GM21360 (cell line): ENCODE results near the gene PDZD7.

Source experiments
- ATAC-seq: cut with Tn5 transposase; IDR thresholded peaks from one replicate; pipeline ENCODE4 v1.9.1; 2021; ENCODE audit warnings: mild to moderate bottlenecking, moderate library complexity; ENCODE audit not compliant: unreplicated experiment

PDZD7 gene

DNA sequence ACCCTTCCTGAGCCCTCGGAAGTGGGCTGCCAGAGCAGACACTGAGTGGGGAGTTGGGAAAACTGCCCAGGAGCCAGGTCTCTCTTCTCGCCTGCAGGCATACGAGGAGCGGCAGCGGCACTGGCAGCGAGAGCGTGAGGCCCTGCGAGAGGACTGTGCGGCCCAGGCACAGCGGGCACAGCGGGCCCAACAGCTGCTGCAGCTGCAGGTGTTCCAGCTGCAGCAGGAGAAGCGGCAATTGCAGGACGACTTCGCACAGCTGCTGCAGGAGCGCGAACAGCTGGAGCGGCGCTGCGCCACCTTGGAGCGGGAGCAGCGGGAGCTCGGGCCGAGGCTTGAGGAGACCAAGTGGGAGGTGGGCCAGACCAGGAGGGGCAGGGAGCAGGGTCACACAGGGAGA, 25.6 kb downstream of the PDZD7 start:
- no peak for ATAC-seq

DNA sequence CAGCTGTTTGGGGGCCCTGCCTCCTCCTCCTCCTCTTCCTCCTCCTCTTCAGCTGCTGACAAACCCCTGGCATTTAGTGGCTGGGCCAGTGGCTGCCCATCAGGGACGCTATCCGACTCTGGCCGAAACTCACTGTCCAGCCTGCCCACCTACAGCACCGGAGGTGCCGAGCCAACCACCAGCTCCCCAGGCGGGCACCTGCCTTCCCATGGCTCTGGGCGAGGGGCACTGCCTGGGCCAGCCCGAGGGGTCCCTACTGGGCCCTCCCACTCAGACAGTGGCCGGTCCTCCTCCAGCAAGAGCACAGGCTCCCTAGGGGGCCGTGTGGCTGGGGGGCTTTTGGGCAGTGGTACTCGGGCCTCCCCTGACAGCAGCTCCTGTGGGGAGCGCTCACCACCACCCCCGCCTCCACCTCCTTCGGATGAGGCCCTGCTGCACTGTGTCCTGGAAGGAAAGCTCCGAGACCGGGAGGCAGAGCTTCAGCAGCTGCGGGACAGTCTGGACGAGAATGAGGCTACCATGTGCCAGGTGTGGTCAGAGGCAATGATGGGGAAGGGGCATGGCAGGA, 27.2 kb downstream of the PDZD7 start:
- no peak for ATAC-seq

DNA sequence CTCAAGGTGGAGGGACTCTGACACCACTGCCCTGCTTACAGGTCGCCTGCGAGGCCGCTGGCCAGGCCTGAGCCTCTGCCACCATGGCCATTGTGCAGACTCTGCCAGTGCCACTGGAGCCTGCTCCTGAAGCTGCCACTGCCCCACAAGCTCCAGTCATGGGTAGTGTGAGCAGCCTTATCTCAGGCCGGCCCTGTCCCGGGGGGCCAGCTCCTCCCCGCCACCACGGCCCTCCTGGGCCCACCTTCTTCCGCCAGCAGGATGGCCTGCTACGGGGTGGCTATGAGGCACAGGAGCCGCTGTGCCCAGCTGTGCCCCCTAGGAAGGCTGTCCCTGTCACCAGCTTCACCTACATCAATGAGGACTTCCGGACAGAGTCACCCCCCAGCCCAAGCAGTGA, 28.5 kb downstream of the PDZD7 start:
- ATAC-seq, result no peak

DNA sequence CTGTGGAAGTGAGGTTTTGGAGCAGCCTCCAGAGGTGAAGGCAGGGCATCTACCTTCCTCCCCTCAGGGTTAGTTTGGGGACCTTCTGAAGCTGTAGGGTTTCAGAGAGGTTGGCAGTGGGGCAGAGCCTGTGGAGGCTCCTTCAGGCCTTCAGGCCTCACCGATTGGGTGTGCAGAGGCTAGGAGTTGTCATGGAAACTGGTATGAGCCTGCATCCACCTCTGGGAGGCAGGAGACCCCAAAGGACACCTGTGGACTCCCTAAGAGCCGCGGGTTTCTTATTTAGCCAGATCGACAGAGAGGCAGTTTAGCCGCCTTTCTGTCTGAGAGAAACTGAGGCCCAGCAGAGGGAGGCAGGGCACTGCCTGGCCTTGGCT, 29.3 kb downstream of the PDZD7 start:
- ATAC-seq, result no peak

DNA sequence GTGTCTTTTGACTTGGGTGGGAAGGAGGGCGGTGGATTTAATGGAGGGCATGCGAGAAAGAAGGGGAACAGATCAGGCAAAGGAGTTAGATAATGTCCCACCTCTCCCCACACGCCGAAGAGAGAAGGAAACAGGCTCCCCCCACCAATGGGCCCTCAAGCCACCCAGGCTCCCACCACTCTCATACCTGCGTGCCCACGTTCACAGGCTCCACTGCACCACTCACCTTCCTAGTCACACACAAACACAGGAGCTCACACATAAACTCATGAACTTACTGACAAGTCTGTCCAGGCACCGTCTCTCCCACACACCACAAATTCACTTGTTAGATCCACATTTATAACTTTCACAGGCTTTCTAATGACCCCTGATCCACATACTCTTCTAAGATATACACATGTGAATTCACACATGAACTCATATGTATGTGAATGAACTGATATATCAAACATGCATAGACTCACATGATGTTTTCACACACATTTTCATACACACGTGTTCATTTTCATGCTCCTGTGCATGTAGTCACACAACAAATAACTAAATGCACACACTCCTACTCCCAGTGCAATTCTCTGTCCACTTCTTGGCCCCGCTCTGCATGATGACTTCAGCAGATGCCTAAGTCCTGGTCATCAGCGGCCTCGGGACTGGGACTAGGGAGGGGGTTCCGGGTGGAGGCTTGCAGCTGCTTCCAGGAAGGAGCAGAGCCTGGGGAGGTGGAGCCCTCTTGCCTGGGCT, 29.8 kb downstream of the PDZD7 start:
- no peak for ATAC-seq

DNA sequence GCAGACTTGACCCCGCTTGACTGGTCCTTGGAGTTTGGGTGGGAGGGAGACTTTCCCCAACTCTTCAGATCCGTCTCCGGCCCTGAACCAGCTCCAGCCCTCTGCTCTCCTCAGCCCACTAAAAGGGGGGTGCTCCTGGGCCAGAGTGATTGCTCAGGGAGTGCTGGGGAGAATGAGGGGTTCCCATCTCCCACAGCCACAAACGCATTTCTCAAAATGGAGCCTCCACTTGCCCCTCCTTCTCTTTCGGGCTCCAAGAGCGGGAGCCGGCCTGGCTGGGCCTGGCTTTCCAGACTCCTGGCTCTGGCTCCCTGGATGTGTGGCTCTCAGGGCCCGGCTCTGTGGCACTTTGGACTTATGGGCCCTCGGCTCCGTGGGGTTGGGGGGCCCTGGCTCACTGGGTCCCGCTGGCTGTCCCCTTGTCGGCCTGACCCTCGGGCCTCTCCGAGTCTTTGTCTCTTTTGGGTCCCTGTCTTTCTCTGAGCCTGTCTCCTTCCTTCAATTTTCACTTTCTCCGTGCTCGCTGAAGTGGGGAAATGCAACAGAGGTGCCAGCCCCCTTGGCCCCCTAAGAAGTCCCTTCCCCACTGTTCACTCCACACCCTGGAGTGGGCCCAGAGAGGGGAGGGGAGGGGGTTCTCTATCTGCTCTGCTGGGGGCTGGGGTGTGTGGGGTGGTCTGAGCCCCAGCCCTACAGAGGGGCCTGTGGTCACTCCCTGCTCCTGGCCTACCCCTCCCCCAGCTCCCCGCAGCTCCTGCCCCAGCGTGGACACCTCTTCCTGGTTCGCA, 30.6 kb downstream of the PDZD7 start:
- no peak for ATAC-seq

DNA sequence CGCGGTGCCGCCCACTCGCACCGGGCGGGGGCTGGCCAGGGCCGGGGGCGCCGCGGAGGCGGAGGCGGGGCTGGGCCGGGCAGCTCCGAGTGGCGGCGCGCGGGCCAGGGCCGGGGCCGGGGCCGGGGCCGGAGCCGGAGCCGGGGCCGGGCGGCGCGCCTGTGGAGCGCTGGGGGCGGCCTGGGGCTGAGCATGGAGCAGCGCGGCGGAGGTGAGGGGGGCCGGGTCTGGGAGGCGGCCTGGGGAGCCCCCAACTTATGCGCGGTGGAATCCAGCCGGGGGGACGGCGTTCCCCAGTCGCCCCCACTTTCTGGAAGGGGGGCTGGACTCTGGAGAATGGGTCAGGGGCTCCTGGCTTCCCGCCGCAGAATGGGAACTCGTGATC, 31.2 kb downstream of the PDZD7 start, which contains the start of gene LZTS2:
Gene LZTS2 (plus strand): TSS at position 67 of the 385 bp plus-strand sequence. CDS start 2,731 bp downstream, outside the sequence.
- ATAC-seq, result no peak

DNA sequence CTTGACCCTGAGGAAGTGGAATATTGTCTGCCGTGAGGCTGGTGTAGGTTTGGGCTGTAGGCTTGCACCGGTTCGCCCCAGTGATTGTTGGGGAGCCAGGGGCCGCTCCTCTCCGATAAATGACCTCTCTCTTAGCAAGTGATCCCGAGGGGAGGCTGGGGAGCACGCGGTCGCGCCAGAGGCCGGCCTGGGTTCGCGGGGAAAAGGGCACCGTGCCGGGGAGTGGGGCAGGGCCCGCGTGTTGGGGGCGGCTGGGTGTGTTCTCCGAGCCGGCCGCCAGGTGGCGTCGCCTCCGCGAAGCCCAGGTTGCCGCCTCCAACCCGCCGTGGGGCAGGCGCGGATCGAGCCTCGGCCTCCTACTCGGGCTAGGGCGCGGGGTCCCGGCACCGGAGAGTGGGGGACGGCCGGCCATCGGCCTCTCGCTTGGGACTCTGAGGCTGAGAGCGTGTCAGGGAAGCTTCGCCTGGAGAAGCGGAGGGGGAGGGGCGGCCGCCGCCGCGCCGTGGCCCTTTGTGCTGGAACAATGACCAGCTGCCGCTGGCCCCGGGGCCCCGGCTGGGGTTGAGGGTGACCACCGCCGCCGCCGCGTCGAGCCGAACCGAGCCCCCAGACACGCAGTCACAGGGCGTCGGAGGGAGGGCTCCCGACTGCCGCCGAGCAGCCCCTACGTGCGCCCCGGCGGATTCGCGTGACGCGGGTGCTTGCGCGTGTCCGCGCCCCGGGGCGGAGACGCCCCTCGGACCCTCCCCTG, 31.8 kb downstream of the PDZD7 start:
- no peak for ATAC-seq

DNA sequence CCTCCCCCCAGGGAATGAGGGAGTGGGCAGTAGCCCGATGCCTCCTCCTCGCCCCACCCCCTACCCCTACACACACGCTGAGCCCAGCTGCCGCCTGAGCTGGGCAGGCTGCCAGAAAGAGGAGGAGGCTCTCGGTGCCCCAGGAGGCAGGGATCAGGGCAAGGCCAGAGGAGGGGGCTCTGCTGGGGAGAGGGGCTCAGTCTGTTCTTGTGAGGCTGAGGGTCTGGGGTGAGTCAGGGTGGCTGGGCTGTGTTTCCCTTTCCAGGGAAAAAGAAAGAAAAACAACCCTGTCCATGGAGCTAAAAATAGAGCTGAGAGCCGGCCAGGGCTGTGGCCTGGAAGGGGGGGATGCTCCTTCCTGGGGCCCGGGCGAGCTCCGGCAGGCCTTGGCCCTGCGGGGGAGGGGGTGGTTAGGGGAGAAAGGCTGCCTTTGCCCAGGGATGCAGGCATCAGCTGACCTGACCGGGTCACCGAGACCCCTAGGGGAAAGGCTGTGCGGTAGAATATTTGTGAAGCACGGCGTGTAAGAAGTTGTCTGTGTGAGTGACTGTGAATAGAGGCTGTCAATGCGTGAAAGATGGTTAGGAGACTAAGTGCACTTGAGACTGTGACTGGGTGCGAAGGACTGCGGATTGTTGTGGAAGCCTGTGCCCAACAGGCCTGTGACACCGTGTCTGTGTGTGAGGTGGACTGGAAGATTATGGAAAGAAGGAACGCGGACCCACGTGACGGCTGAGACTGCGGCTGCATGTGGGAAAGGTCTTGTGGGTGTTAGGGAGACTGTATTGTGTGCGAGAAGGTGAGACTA, 32.5 kb downstream of the PDZD7 start:
- ATAC-seq, result peak; percentile 19

DNA sequence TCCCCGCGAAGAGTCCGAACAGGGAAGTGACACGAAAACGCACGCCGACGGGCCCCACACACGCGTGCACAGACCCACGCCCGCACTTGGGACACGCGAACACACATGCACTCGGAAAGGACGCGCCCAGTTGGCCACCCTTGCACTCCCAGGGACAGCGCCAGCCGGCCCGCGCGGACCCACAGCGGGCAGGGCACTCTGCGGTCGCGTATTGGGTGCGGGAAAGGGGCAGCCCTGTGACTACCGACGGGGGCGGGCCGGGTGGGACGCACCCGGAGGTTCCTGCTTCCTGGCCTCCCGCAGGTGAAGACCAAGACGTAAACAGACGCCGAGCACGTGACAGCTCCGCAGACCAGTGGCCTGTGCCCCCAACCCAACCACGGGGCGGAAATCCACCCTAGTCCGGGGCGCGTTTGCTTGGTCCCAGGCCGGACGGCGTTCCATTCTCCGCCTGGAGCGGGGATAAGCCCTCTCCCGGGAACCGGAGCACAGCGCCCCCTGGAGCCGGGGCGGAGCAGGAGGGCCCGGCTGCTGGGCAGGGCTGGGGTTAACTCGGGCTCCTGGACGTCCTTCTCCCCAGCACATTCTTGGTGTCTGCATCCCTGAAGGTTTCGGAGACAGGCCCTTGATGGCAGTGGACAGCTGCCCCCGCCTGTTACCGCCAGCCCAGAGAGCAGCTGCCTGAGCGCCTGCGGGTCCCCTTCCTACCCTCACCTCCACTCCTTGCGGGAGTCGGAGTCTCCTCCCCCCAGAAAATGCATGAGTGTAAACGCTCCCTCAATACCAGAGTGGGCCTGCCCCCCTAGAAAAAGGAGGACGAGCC, 33.4 kb downstream of the PDZD7 start:
- ATAC-seq, result peak; percentile 36

DNA sequence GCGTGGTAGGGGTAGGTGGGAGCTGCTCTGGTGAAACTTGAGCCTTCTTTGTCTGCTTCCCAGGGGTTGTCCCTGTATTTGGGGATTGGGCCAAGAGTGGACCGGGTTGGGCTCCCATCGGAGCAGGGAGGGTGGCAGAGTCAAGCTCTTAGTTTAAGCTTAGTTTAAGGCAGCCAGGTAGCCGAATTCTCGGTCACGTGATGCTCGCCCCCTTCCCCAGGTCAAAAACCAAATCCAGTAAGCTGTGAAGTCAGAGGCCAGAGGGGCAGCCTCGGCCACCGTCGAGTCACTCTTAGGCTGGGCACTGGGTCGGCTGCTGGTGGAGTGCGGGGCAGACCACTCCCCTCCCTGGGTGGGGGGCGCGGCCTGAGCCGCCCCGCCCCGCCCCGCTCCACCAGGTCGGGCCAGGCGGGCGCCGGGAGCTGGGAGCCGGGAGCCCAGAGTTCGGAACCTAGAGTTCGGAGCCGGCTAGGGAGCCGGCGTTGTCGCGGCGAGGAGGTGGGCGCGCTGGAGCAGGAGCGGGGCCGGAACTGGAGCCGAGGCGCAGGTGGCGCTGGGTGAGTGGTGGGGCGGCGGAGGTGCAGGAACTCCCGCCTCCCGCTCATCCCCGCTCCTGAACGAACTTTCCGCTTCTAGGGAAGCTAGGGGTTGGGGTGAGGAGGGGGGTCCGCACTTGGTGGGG, 34.1 kb downstream of the PDZD7 start:
- no peak for ATAC-seq

DNA sequence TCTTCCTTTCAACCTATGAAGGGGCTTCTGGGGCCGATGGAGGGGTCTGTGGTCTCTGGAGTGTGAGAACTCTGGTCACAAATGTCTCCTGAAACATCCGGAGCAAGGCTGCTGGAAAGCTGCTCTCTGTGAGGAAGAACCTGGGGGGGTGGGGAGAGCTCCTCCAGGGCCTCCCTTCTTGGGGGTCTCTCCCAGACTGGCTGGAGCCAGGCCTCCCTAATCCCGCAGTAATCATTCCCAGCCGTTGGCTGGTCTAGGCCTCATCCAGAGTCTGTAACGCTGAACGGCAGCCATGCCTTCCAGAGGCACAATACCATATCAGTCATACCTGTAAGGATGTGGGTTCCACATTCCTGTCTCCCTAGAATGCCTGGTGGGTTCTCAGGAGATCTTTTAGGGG, 35.7 kb downstream of the PDZD7 start:
- no peak for ATAC-seq

DNA sequence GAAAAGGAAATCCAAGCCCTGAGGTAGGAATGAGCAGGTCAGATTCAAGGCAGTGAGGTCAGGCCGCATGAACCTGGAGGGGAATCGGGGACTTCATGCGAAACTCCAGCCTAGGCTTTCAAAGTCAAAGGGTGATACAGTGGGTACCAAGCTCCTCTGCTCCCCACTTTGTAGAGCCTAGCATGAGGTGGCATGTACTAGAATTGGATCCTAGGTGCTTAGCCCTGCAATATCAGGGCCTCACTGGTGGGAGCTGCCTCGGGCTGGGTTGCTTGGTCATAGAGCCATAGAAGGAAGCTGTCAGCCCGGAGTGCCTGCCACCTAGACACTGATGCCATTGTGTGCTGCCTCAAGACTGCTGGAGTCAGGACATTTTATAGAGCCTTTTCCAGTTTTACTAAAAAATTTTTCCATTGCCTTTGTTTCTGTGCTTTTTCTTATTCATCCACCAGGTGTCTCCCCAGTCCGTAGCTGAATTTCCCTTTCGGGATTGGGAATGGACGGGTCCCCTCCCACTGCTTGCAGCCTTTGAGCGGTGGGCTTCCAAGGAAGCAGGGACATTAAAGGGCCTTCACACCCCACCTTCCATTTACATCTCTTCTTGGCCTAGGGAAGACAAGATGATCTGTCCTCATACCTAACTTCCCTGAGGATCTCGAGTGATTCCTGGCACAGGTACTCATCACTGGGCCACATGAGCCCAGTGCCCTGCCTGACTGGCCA, 36.8 kb downstream of the PDZD7 start:
- ATAC-seq, result no peak

DNA sequence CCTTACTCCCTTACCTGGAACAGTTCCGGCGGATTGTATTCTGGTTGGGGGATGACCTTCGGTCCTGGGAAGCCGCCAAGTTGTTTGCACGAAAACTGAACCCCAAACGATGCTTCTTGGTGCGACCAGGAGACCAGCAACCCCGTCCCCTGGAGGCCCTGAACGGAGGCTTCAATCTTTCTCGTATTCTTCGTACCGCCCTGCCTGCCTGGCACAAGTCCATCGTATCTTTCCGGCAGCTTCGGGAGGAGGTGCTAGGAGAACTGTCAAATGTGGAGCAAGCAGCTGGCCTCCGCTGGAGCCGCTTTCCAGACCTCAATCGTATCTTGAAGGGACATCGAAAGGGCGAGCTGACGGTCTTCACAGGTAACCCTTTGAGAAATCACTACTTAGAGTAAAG, 41.8 kb downstream of the PDZD7 start:
- ATAC-seq, result no peak

DNA sequence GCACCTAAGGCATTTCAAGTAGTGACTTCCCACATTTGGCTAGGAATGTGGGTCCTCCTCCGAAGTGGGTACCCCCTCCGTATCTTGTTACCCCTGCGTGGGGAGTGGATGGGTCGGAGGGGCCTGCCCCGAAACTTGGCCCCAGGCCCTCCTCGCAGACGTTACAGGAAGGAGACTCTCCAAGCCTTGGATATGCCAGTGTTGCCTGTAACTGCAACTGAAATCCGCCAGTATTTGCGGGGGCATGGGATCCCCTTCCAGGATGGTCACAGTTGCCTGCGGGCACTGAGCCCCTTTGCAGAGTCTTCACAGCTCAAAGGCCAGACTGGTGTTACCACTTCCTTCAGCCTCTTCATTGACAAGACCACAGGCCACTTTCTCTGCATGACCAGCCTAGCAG, 42.8 kb downstream of the PDZD7 start:
- ATAC-seq, result no peak

DNA sequence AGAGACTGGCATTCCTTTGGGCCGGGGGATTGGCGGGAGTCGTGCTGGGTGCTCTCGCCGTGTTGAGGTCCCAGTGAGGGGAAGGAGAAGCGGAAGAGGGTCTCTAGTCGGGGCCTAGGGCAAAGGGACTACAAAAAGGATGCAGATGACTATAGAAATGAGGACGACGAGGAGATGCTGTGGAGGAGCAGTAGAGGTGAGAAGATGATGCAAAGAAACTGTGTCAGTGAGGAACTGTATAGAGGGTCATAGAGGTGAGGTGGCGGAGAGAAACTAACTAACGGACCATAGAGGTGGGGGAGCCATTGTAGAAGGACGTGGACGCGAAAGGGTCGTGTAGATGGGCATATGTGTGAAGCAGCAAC, 43.3 kb downstream of the PDZD7 start:
- no peak for ATAC-seq

DNA sequence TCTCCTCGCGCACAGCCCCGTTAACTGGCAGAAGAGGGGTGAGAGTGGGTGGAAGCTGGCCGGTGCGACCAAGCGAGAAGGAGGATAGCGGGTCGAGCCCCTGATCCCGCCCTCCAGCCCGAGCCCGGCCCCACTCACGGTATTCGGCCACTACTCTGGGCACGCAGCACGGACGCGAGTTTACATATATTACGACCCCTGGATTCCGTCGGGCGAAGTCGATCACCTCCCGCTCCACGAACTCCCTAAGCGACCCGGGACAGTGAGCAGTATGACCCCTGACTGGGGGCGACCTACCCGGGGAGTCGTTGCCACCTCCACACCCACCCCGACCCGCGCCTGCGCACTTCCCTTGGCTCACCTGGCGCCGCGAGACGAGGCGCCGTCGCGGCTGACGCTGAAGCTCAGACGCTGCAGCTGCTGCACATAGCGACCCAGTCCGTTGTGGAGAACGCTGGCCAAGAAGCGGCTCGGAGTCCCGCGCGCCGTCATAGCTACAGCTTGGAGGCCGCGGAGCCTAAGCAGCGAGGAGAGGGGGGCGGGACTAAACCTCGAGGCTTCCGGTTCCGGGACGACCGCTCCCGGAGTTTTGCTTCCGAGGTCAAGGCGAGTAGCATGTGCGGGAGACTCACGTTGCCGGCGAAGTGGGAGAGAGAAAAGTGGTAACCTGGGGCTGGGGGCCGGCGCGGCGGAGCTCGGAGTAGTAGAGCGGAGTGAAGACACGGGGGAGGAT, 43.8 kb downstream of the PDZD7 start, which contains the start of the genes MRPL43 and TWNK:
Gene MRPL43 (minus strand): TSS at position 546 of the 733 bp plus-strand sequence. CDS start 54 bp downstream, at position 492.
Gene TWNK (plus strand): TSS at position 592 of the 733 bp plus-strand sequence. CDS start 668 bp downstream, outside the sequence.
- peak; percentile 57 for ATAC-seq

DNA sequence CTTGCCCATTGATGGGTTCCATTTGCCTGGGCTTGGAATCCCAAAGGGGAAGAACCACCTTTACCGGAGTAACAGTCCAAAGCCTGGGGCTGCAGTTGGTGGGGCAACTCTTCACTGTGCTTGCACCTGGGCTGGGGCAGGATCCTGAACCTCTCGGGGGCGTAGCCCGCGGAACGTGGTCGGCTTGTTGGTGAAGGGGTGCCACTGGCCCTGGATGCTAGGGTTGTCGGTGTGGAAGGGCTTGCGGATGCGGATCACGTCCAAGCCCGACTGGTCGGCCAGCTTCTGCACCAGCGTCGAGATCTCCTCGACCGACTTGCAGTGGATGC, 44.3 kb downstream of the PDZD7 start:
- ATAC-seq, result no peak
